WTC11 (cell line): ENCODE measurements around the gene QKI. TPM values are rescaled to one million over a fixed set of nuclear protein-coding genes. Genes with fewer than 3 reads are reported as not detected.
A peak's percentile ranks its signal among the peaks of the same experiment; 100 is the strongest.

ENCODE experiments used
- ATAC-seq: fragments of 200-7000 bp; cut with Tn5 transposase; 2 replicates; pipeline ENCODE4 v1.10.0; 2021; ENCODE audit warnings: mild to moderate bottlenecking, moderate library complexity
- CTCF ChIA-PET: fragments of 300-600 bp; sonication (Branson Sonifier 250); formaldehyde crosslinking; loops from one replicate; lab custom pipeline; 2021; ENCODE audit warnings: antibody characterized with exemption; lab: Charles Lee
- POLR2A ChIA-PET: fragments of 350-600 bp; sonication (Branson Sonifier 250); formaldehyde crosslinking; loops from one replicate; lab custom pipeline; 2021; ENCODE audit warnings: antibody characterized with exemption; lab: Charles Lee
- DNase-seq: peaks from one replicate; pipeline ENCODE4 v3.0.0; 2021; ENCODE audit warnings: low spot score
- H3K27ac Mint-ChIP-seq: 2 replicates; pipeline ENCODE4 v1.8.0; 2021; ENCODE audit warnings: mixed read lengths
- H3K27me3 Mint-ChIP-seq: 2 replicates; pipeline ENCODE4 v1.8.0; 2021; ENCODE audit warnings: low read depth, mild to moderate bottlenecking, moderate library complexity, mixed read lengths
- H3K36me3 Mint-ChIP-seq: 2 replicates; pipeline ENCODE4 v1.8.0; 2021; ENCODE audit warnings: mixed read lengths
- H3K4me1 Mint-ChIP-seq: 2 replicates; pipeline ENCODE4 v1.8.0; 2022; ENCODE audit warnings: mixed read lengths
- H3K4me3 Mint-ChIP-seq: 2 replicates; pipeline ENCODE4 v1.8.0; 2021; ENCODE audit warnings: mild to moderate bottlenecking, moderate library complexity, mixed read lengths
- H3K9me3 Mint-ChIP-seq: 2 replicates; pipeline ENCODE4 v1.8.0; 2021; ENCODE audit warnings: mixed read lengths
- ERG ChIP-seq: fragments of 250-450 bp; sonication (Bioruptor Pico); IDR thresholded peaks from 2 replicates; pipeline ENCODE4 v1.8.0; 2021; ENCODE audit warnings: mild to moderate bottlenecking
- ESRRA ChIP-seq: sonication (generic); formaldehyde crosslinking; IDR thresholded peaks from 2 replicates; pipeline ENCODE4 v1.8.1; 2022; ENCODE audit warnings: mild to moderate bottlenecking, missing genetic modification reagents, borderline replicate concordance
- FOXJ3 ChIP-seq: sonication (generic); formaldehyde crosslinking; IDR thresholded peaks from 2 replicates; pipeline ENCODE4 v1.9.0; 2021; ENCODE audit warnings: missing genetic modification reagents, mild to moderate bottlenecking, borderline replicate concordance
- FOXP1 ChIP-seq: sonication (generic); formaldehyde crosslinking; IDR thresholded peaks from 2 replicates; pipeline ENCODE4 v1.8.0; 2022; ENCODE audit warnings: missing genetic modification reagents, mild to moderate bottlenecking, moderate library complexity, borderline replicate concordance
- HMGXB4 ChIP-seq: sonication (generic); formaldehyde crosslinking; IDR thresholded peaks from 2 replicates; pipeline ENCODE4 v1.8.1; 2023; ENCODE audit warnings: mild to moderate bottlenecking, moderate library complexity, missing genetic modification reagents
- IRF2 ChIP-seq: sonication (generic); formaldehyde crosslinking; IDR thresholded peaks from 2 replicates; pipeline ENCODE4 v1.8.0; 2022; ENCODE audit warnings: low read depth, missing genetic modification reagents, borderline replicate concordance
- MLX ChIP-seq: sonication (generic); formaldehyde crosslinking; IDR thresholded peaks from 2 replicates; pipeline ENCODE4 v1.8.1; 2023; ENCODE audit warnings: mild to moderate bottlenecking, missing genetic modification reagents, moderate library complexity
- NR3C1 ChIP-seq: sonication (generic); formaldehyde crosslinking; conservative IDR thresholded peaks from 2 replicates; pipeline ENCODE4 v1.8.1; 2023; ENCODE audit warnings: low read depth, mild to moderate bottlenecking, missing genetic modification reagents
- PRRX2 ChIP-seq: fragments of 250-450 bp; sonication (Bioruptor Pico); IDR thresholded peaks from 2 replicates; pipeline ENCODE4 v1.8.0; 2021; ENCODE audit warnings: mild to moderate bottlenecking
- SOX15 ChIP-seq: fragments of 250-450 bp; sonication (Bioruptor Pico); IDR thresholded peaks from 2 replicates; pipeline ENCODE4 v1.9.0; 2021; ENCODE audit warnings: mild to moderate bottlenecking
- TCF7 ChIP-seq: sonication (generic); formaldehyde crosslinking; IDR thresholded peaks from 2 replicates; pipeline ENCODE4 v1.8.0; 2022; ENCODE audit warnings: mild to moderate bottlenecking, low read depth, missing genetic modification reagents, moderate library complexity
- TEAD1 ChIP-seq: sonication (generic); formaldehyde crosslinking; IDR thresholded peaks from 2 replicates; pipeline ENCODE4 v1.8.0; 2022; ENCODE audit warnings: mild to moderate bottlenecking, missing genetic modification reagents
- ZBTB43 ChIP-seq: sonication (generic); formaldehyde crosslinking; IDR thresholded peaks from 2 replicates; pipeline ENCODE4 v1.8.1; 2023; ENCODE audit warnings: mild to moderate bottlenecking, missing genetic modification reagents
- ZNF423 ChIP-seq: fragments of 250-450 bp; sonication (Bioruptor Pico); IDR thresholded peaks from 2 replicates; pipeline ENCODE4 v2.1.2; 2022; ENCODE audit warnings: mild to moderate bottlenecking, moderate library complexity
- total RNA-seq: library from RNA; stranded (reverse); gene quantifications from 3 replicates; pipeline ENCODE4 v1.2.3, GENCODE V29; 2021
- TF ChIP-seq, protein P1 (sequence below): sonication (generic); formaldehyde crosslinking; conservative IDR thresholded peaks from 2 replicates; pipeline ENCODE4 v1.8.1; 2022; ENCODE audit warnings: mild to moderate bottlenecking, missing genetic modification reagents

QKI gene
- total RNA-seq, 1 experiment from 2014 or later = 145 TPM

DNA sequence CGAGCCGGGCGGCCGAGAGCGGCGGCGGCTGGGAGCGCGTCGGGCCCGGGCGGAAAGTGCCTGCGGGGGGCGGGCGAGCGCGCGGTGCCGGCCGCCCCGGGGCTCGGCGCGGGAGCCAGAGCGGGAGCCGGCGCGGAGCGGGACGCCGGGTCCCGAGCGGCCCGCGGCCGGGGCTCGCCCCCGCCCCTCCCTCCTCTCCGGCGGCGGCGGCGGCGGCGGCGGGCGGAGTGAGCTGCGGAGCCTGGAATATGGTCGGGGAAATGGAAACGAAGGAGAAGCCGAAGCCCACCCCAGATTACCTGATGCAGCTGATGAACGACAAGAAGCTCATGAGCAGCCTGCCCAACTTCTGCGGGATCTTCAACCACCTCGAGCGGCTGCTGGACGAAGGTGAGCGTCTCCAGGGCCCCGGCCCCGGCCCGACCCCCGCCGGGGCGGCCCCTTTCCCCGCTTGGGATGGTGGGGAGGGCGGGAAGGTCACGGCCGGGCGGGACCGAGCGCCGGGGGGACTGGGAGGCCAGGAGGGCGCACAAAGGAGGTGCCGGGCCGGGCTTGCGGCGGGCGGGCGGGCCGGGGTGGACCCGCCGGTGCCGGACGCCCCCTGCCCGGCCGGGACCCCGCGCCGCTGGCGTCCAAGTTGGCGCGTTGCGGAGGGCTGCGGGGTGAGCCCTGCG is 565 bp downstream of the QKI start:
- no peak for ATAC-seq
- POLR2A ChIA-PET = no interaction called here

DNA sequence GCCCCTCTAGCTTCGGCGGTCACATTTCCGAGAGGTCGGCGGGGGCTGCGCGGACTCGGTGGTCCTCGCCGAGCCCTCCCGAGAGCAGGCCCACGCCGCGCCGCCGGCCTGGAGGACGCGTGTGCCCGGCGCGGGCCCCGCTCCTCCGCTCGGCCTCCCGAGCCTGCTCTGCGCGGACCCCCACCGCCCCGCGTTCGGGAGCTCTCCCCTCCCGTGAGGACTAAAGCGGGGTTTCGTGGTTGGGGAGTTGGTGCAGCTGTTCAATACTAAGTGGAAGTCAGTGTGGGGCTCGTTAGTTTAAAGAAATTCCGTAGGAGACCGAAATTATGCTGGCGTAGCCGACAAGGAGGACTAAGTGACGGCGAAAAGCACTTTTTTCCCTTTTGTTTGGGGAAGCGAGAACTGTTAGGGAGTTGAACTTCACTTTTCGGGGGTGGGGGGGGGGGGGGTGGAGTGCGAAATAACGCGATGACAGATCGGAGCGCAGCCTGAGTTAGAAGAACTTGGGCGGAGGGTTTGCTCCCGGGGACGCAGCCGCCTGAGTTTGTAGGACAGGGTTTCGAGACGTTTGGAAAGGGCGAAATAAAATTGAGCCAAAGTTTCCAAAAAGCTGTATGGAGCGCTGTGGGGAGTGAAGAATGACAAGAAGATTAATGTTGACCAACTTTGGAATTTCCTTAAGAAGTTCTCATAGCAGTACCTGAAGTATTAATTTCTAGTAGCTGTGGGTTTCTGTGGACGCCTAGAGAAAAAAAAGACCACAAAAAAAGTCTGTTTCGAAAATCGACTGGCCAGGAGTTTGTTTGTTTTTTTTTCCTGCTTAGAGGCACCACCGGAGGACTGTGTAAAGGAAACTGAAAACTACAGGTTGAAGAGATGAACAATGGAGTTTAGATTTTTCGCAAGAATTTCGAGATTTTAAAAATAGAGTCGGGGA is 1.4 kb downstream of the QKI start:
- Mint-ChIP-seq H3K27me3 (no peaks in the 10 kb centered on the region), H3K9me3 (no peaks in the 10 kb centered on the region), H3K27ac (peak overlapping the region; percentile 92), H3K36me3 (no peaks in the 10 kb centered on the region), H3K4me1 (peaks cover 54% of the 10 kb centered on the region), H3K4me3 (peak overlapping the region; percentile 88)
- ATAC-seq = no peak
- DNase-seq = no peak
- TF ChIP-seq HMGXB4 = peak; percentile 40; the same call in 1 of the 2 replicates
- TF ChIP-seq, protein P1, sequence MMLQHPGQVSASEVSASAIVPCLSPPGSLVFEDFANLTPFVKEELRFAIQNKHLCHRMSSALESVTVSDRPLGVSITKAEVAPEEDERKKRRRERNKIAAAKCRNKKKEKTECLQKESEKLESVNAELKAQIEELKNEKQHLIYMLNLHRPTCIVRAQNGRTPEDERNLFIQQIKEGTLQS (CRISPR knock-in tag) = no peak
- TF ChIP-seq ESRRA (CRISPR knock-in tag) = no peak
- POLR2A ChIA-PET = interaction anchor here (0.6 kb wide), 2 partner anchors 508 to 1197 kb away, joined by 3 to 4 read pairs; no protein-coding TSS in a partner anchor
- CTCF ChIA-PET = interaction anchor here (0.6 to 1.6 kb wide), 5 partner anchors 63 to 879 kb away, joined by 3 to 8 read pairs (median 3); no protein-coding TSS in a partner anchor

More for the DNA sequence above, 565 bp downstream of the QKI start:
- H3K4me3 Mint-ChIP-seq = peak overlapping the region; percentile 72
- no peaks in the 10 kb centered on the region for H3K9me3 Mint-ChIP-seq
- no peak for DNase-seq
- no peaks in the 10 kb centered on the region for H3K36me3 Mint-ChIP-seq
- TF ChIP-seq TCF7 (no peak), IRF2 (CRISPR knock-in tag) (no peak), HMGXB4 (no peak; the same call in 1 of the 2 replicates), ERG (CRISPR knock-in tag) (no peak), FOXJ3 (no peak), SOX15 (CRISPR knock-in tag) (no peak), ZNF423 (CRISPR knock-in tag) (no peak), FOXP1 (no peak), PRRX2 (CRISPR knock-in tag) (no peak), NR3C1 (CRISPR knock-in tag) (no peak), MLX (CRISPR knock-in tag) (no peak), TEAD1 (CRISPR knock-in tag) (no peak), ZBTB43 (no peak)
- TF ChIP-seq, protein P1 (CRISPR knock-in tag) = no peak
- no peaks in the 10 kb centered on the region for H3K27me3 Mint-ChIP-seq
- no peak overlapping the region for H3K27ac Mint-ChIP-seq
- CTCF ChIA-PET = interaction anchor here (0.6 kb wide), 1 partner anchor 239 kb away, joined by 3 read pairs; no protein-coding TSS in a partner anchor
- H3K4me1 Mint-ChIP-seq = peaks cover 49% of the 10 kb centered on the region
